GM23248 (cell line): ENCODE measurements around the gene TMEM156.

ENCODE experiments used
- EZH2 ChIP-seq: fragments of 200-600 bp; sonication (generic); IDR thresholded peaks from 2 replicates; pipeline ENCODE4 v1.6.1; 2018; ENCODE audit warnings: antibody characterized with exemption, mild to moderate bottlenecking; ENCODE audit not compliant: insufficient read depth, poor library complexity, severe bottlenecking
- EZH2phosphoT487 ChIP-seq: fragments of 200-600 bp; sonication (generic); IDR thresholded peaks from 2 replicates; pipeline ENCODE4 v1.6.1; 2018; ENCODE audit warnings: antibody characterized with exemption, moderate library complexity, mild to moderate bottlenecking, low read depth; ENCODE audit not compliant: insufficient read depth

GRCh38 chr4:38923746-38924145 is 108.5 kb downstream of the TMEM156 start:
- TF ChIP-seq EZH2: no peak
- TF ChIP-seq EZH2phosphoT487: no peak
